NCI-H2107 treated with DMSO at 0.1 percent for 48 hours (cell line): ENCODE measurements around the gene PSMC6.

Experiments used
- DNase-seq: peaks from one replicate; lab custom pipeline; 2025; ENCODE audit not compliant: unreplicated experiment; lab: John Stamatoyannopoulos, UW

The PSMC6 gene

GRCh38 chr14:52706724-52707706 is at the start of gene PSMC6:
TSS of gene PSMC6 (plus strand) at chr14:52707200. CDS start at chr14:52707220, 20 bp downstream.
- peak; percentile 91 for DNase-seq

GRCh38 chr14:52660325-52660724 is 46.7 kb upstream of the PSMC6 start:
- DNase-seq = no peak

GRCh38 chr14:52660832-52661231 is 46.2 kb upstream of the PSMC6 start:
- no peak for DNase-seq

GRCh38 chr14:52661314-52661713 is 45.7 kb upstream of the PSMC6 start:
- DNase-seq = no peak

- DNase-seq = no peak
Measured at GRCh38 chr14:52663850-52664249, 43.1 kb upstream of the PSMC6 start.

GRCh38 chr14:52678591-52678990 is 28.4 kb upstream of the PSMC6 start:
- no peak for DNase-seq

GRCh38 chr14:52683985-52684520 is 22.9 kb upstream of the PSMC6 start:
- DNase-seq = no peak

- DNase-seq = no peak
Measured at GRCh38 chr14:52686176-52686575, 20.8 kb upstream of the PSMC6 start.

- no peak for DNase-seq
Measured at GRCh38 chr14:52690983-52691760, 15.8 kb upstream of the PSMC6 start.

DNA sequence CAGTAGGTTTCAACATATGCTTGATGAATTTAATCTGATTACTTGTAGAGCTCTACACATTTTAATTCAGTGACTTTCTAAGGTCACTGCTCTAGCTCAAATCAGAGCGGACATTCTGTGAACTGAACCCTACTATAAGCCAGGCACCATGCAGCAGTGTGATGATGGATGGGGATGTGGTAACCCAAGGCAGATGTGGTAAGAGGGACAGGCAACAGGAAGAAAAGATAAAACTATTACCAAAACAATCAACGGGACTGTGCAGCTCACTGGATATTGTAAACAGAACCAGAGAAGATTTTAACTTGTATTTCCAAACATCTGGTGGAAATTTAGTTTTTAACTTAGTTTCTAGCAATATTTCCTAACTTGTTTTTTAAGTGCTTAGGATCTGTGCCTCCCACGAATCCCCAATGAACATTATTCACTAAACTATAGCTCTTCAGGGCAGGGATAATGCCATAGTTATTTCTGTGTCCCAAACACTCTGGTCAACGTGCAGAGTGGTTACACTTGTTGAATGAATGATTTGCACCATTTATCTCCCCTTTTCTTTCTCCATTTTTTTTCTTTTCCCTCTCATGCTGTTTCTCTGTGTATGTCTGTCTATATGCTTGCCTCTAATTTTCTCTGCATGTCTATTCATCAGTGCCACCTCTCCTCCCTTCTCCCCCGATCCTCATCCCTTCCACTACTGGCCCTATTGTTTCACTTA is 14.6 kb upstream of the PSMC6 start:
- DNase-seq = no peak

DNA sequence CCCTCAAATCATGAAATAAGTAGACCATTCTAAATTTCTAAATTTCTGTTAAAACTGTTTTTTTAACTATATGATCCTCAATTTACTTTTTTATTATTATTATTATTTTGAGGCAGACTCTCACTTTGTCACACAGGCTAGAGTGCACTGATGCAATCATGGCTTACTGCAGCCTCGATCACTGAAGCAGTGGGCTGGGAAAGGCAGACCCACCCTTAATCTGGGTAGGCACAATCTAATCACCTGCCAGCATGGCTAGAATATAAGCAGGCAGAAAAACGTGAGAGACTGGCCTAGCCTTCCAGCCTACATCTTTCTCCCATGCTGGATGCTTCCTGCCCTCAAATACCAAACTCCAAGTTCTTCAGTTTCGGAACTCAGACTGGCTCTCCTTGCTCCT is 14.0 kb upstream of the PSMC6 start:
- no peak for DNase-seq

- DNase-seq = no peak
Measured at GRCh38 chr14:52693532-52693931, 13.5 kb upstream of the PSMC6 start.

DNA sequence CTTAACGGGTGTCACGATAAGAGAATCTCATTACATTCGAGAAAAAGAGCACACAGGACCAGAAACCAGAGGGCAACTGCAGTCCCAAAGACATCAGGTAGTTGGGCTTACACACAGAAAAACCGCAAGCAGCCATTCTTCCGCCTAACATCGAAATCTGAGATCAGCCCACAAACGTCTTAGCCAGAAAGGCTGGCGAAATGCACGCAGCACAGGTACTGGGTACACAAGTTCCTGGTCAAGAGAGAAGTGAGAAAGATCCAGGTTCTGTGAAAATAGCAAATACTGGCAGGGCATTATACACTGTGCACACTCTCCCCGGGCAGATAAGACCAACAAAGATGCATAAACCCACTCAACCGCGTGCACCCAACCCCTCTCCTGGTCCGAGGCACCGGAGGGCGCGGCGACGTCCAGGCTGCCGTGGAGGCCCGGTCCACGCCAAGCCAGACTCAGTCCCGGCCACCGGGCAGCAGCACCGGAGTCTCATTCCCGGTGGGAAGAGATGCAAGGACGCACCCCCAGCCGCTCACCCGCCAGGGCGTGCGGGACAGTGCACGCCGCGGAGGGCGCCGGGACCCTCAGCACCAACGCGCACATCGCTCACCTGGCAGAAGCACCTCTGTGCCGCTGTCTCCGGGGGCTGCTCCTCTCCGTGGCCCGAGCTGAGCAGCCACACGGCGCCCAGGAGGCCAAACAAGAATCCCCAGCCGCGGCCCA is 12.1 kb upstream of the PSMC6 start:
- peak; percentile 82 for DNase-seq

- DNase-seq = peak; percentile 76
Measured at GRCh38 chr14:52695481-52696091, 11.4 kb upstream of the PSMC6 start, which contains the start of gene ERO1A. TSS of gene ERO1A (minus strand) at chr14:52695558. CDS start at chr14:52695481, 77 bp downstream.

- DNase-seq = no peak
Measured at GRCh38 chr14:52700701-52701172, 6.3 kb upstream of the PSMC6 start.

- DNase-seq = no peak
Measured at GRCh38 chr14:52701223-52701622, 5.8 kb upstream of the PSMC6 start.

- no peak for DNase-seq
Measured at GRCh38 chr14:52703225-52703624, 3.8 kb upstream of the PSMC6 start.

GRCh38 chr14:52703664-52704063 is 3.3 kb upstream of the PSMC6 start:
- DNase-seq = no peak

DNA sequence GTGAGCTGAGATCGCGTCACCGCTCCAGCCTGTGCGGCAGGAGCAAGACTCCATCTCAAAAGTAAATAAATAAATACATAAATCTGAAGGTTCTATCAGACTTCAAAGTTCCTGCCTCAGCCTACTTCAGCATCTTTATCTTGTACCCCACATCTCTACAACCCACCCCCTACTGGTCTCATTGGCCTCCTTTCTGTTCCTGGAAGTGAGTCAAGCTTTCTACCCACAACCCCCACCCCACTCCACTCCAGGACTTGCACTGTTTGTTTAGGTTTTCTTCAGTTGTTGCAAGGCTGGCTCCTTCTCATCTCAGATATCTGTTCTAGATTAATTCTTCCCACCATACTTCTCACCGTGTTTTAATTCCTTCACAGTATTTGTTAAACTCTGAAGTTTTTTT is 714 bp upstream of the PSMC6 start:
- DNase-seq = no peak

DNA sequence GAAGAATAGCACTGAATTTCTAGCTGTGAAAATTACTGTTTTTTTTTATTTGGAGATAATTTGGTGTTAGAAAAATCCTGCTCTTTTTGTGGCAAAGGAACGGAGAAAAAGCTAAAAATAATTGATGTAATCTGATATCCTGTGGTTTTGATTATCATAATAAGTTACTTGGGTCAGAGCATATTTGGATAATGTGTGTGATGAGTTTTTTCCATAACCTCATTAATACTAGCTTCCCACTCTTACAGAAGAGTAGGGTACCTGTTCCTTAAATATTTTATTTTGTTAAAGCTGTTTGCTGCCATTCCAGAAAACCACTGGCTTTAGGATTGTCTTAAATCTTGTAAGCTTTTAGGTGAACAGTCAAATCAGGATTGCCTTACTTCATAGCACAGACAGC is 4.7 kb downstream of the PSMC6 start:
- DNase-seq = no peak
